ENCODE data around the gene GUK1. TPM values are rescaled to one million over a fixed set of nuclear protein-coding genes. Genes with fewer than 3 reads are reported as not detected.

The GUK1 gene
- total RNA-seq, 2 donors from 2014 or later, result 130 to 148 TPM

GRCh38 chr1:228194921-228195812, 55.1 kb downstream of the GUK1 start:
- DNase-seq (no peak), ATAC-seq (replicated peaks in 1 of 2) (no peak)
- no peaks in the 10 kb centered on the region for H3K27me3 Mint-ChIP-seq (ENCODE audit: low read depth)
- peaks cover 9 to 11% of the 10 kb centered on the region in 2 donors for H3K9me3 Mint-ChIP-seq
- H3K4me1 Mint-ChIP-seq (ENCODE audit: low read depth), result no peaks in the 10 kb centered on the region
- H3K27ac Mint-ChIP-seq, result no peak overlapping the region
- H3K36me3 Mint-ChIP-seq (ENCODE audit: insufficient read depth in 2 of 2), result peaks cover 9 to 16% of the 10 kb centered on the region in 2 donors
- no peak overlapping the region for H3K4me3 Mint-ChIP-seq

- ATAC-seq (replicated peaks in 1 of 2), result no peak
These were observed 57.6 kb downstream of the GUK1 start for GRCh38 chr1:228197555-228198147.

More at GRCh38 chr1:228197555-228198147, 57.6 kb downstream of the GUK1 start:
- peaks cover 9 to 16% of the 10 kb centered on the region in 2 donors for H3K36me3 Mint-ChIP-seq (ENCODE audit: insufficient read depth in 2 of 2)
- no peaks in the 10 kb centered on the region for H3K4me1 Mint-ChIP-seq (ENCODE audit: low read depth)
- peaks cover 10 to 11% of the 10 kb centered on the region in 2 donors for H3K9me3 Mint-ChIP-seq
- peaks cover 6% of the 10 kb centered on the region for H3K27me3 Mint-ChIP-seq (ENCODE audit: low read depth)
- DNase-seq, result no peak
- no peak overlapping the region for H3K27ac Mint-ChIP-seq
- H3K4me3 Mint-ChIP-seq, result no peak overlapping the region

Other genes starting within 250 kb of the GUK1 start
- under 1 TPM in 1 of 2 donors, not detected in 1; 0.28 TPM for gene WNT9A, start 192.3 kb upstream of the GUK1 start, total RNA-seq
- not detected for gene WNT3A, start 133.3 kb upstream of the GUK1 start, total RNA-seq
- 100 to 1,000 TPM; 327 to 369 TPM for gene ARF1, start 57.6 kb upstream of the GUK1 start, total RNA-seq
- 10 to 100 TPM; 18.2 to 27.3 TPM for gene C1orf35, start 37.0 kb upstream of the GUK1 start, total RNA-seq
- 10 to 100 TPM; 36.1 to 36.7 TPM for gene MRPL55, start 31.0 kb upstream of the GUK1 start, total RNA-seq
- gene GJC2, start 9.7 kb downstream of the GUK1 start, total RNA-seq, result under 1 TPM; 0.77 to 0.93 TPM
- gene IBA57, start 25.5 kb downstream of the GUK1 start, total RNA-seq, result 1 to 10 TPM; 9.1 TPM
- 10 to 100 TPM; 25.0 to 27.7 TPM for gene OBSCN, start 67.8 kb downstream of the GUK1 start, total RNA-seq

Data from activated T-cell treated with anti-CD3 and anti-CD28 coated beads, Interleukin-2, amount 50 U/mL, for 72 hours (primary cell).